ENCODE measurements around the gene ATIC. TPM values are rescaled to one million over a fixed set of nuclear protein-coding genes. Genes with fewer than 3 reads are reported as not detected.
A peak's percentile ranks its signal among the peaks of the same experiment; 100 is the strongest.
"Not testable (repeated sequence)": the region's sequence is repeated elsewhere in the genome, so short reads cannot be mapped to it uniquely, and the experiment has no call there.

Gene ATIC
- total RNA-seq, 2 donors from 2014 or later = 41.1 to 49.6 TPM

DNA sequence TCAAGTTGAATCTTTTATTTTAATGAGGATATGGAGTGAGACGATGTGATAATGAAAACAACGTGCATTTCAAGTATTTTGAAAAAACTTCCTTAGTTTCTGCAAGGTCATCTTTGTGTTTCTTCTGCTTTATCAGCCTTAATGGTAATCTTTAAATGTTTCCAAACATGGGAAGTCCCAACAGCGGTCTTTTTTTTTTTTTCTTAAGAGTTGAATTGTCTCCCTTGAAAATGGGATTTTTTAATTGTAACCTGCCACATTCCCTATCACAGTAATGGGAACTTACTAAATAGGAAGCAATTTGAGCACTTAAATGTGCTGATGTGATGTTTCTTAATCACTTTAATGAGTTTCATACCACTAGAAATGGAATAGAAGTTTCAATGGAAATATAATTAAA is 45.8 kb downstream of the ATIC start:
- ATAC-seq (no peak), DNase-seq (no peak)
- intact Hi-C loops (cut with DNase I) = no loop called here

DNA sequence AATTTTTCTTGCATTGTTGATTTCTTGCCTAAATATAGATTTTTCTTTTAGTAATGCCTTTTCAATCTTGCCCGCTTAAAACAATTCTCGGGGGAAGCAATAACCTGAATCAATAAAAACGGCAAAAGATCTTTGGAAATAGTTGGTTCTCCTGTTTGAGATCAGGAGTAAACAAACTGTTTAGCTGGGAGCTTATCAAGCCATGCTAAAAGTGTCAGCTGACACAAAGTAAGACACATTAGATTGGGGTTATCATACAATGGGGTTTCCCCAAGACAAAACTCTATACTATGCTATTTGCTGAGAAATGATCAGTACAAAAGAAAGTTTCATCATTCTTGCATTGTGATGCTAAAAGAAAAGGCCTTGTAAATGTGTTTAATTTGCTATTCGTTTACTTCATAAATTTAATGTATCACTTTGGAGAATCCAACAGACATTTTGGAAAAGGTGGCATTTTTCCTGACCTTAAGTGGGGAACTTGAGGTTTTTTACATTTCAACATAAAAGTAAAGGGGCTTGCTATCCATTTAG is 46.5 kb downstream of the ATIC start:
- ATAC-seq (no peak), DNase-seq (no peak)
- intact Hi-C loops (cut with DNase I) = no loop called here

DNA sequence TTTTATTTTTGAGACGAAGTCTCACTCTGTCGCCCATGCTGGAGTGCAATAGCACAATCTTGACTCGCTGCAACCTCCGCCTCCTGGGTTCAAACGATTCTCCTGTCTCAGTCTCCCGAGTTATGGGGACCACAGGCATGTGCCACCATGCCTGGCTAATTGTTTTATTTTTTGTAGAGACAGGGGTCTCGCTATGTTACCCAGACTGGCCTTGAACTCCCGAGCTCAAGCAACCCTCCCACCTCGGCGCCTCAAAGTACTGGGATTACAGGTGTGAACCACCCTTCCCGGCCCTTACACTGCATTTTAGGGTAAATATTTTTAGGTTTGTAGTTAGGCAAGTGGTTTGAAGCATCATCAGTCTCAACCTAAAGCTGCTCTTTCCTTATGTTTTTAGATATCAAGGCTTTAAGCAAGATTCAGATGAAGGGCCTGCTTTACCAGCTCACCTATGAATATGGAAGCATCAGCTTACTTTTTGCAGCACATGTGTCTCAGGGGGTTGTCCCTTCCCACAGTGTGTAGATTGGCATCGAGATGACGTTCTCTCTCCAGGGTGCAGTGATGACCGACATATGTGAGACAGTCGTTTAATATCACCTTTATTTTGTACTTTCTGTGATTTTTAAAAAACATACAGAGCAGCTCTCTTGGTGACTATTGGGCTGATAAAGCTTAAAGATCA is 47.2 kb downstream of the ATIC start:
- no peak for ATAC-seq
- intact Hi-C loops (cut with DNase I) = no loop called here
- DNase-seq = no peak

DNA sequence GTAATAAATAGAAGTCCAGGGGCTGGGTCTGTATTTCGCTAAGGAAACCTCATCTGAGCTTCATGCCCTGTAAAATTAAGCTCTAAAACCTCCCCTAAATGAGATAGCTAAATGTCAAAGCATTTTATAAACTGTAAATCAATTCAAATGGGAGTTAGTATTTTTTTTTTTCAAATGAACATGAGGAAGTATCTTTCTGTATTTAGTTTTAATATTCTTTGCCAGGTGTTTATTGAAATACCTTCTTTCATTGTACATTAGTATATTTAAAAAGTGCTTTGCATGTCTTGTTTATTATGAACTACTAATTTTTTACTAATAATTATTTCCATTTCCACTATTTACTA is 47.7 kb downstream of the ATIC start:
- intact Hi-C loops (cut with DNase I) = no loop called here
- no peak for ATAC-seq
- no peak for DNase-seq

DNA sequence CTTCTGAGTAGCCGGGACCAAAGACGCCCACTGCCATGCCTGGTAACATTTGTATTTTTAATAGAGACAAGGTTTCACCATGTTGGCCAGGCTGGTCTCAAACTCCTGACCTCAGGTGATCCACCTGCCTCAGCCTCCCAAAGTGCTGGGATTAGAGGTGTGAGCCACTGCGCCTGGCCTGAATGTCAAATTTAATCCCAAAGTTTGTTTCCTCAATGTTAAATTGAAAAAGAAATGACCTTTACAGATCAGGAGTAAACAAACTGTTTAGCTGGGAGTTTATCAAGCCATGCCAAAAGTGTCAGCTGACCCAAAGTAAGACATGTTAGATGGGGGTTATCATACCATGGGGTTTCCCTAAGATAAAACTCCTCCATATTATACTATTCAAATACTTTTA is 48.2 kb downstream of the ATIC start:
- ATAC-seq; DNase-seq; intact Hi-C loops (cut with DNase I): not testable (repeated sequence)

DNA sequence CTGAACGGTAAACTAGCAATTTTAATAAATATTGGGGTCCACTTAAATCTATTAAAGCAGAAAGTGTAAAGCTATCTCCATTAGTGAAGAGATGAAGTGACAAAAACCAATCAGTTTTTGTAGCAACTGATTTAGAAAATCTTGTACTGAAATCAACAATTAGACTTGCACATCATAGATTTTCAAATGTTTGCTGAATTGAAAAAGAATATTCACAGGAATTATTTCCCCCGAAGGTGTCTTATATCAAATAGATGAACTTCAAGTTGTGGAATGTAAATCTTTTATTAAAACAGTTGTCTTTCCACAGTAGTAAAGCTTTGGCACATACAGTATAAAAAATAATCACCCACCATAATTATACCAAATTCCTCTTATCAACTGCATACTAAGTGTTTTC is 48.7 kb downstream of the ATIC start:
- DNase-seq (no peak), ATAC-seq (no peak)
- intact Hi-C loops (cut with DNase I) = no loop called here

DNA sequence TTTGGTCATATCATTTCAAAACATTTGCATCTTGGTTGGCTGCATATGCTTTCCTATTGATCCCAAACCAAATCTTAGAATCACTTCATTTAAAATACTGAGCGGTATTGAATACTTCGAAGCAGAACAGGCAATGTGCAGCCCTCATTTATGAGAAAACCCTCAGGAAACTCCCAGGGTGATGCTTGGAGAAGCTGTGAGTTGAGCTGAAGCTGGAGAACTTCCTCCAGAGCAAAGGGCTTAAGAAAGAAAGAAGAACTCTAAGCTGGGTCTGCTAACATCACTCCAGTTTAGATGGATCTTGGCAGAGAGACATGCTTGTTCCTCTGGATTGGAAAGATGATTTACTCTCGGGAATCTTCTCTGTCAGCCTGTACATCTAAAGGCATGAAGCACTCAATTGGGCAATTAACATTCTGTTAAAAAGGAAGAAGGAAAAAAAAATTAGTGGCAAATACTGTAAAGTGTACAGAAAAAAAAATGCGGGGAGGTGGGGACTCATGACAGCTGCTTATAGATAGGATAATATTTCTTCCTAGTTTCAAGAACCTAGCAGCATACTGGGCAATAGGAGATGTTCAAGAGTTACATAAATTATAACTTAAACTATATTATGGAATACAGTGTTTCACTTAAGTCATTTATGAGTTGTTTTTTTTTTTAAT is 49.5 kb downstream of the ATIC start:
- ATAC-seq (no peak), DNase-seq (no peak)
- intact Hi-C loops (cut with DNase I) = no loop called here

DNA sequence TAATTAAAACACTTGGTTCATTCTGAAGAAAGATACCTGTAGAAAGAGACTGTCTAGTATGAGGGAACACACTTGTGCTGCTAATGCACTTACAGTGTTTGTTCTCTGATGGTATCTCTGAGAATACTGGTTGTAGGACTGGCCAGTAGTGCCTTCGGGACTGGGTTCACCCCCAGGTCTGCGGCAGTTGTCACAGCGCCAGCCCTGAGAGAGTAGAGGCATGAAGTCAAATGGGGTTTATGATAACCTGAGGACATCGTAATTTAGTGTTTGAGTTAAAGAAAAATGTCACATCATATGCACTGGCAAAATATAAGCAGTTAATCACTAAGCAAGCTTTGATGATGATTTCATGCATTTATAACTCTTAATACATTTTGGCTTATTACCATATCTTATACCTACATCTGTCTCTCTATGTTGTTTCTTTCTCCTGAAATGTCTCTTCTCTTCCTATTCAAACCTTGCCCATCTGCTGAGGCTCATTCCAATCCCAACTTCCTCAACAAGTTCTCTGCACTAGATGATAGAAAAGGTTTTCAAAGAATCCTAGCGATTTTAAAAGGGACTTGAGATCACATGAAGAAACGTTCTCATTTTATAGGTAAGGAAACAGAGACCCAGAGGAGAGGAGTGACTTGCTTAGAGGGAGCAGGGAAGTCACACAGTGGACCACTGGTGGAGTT is 50.2 kb downstream of the ATIC start:
- DNase-seq (no peak), ATAC-seq (no peak)
- intact Hi-C loops (cut with DNase I) = no loop called here

DNA sequence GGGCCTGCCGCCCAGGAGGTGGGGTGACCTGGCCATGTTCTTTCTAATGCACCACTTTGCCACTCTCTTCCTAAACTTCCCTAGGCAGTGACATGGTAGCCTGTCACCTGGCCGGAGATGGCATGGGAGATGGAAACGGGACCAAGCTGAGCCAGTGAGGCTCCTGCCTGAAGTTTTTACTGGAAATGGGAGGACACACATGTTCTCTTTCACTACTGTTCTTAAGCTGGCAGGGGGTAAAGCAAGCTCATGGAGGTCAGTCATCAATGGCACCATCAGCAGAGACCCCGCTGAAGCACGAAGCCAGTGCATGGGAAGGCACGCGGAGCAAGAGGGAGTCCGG is 50.7 kb downstream of the ATIC start:
- ATAC-seq (no peak), DNase-seq (no peak)
- intact Hi-C loops (cut with DNase I) = no loop called here

DNA sequence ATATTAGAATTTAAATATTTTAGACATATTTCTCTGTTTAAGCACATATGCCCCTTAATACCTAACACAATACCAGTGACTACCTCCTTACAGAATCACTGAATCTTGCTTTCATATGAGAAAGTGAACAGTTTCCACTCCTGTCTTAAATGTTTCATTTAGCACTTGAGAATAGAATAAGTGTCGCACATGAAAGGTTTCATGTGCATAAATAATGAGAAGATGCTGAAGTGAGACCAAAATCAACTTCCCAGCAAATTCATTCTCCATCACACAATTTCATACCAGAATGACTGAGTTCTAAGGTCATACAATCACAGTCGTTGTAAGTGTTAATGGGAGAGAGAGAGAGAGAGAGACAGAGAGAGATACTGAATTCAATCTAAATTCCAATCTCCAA is 51.2 kb downstream of the ATIC start:
- no peak for ATAC-seq

DNA sequence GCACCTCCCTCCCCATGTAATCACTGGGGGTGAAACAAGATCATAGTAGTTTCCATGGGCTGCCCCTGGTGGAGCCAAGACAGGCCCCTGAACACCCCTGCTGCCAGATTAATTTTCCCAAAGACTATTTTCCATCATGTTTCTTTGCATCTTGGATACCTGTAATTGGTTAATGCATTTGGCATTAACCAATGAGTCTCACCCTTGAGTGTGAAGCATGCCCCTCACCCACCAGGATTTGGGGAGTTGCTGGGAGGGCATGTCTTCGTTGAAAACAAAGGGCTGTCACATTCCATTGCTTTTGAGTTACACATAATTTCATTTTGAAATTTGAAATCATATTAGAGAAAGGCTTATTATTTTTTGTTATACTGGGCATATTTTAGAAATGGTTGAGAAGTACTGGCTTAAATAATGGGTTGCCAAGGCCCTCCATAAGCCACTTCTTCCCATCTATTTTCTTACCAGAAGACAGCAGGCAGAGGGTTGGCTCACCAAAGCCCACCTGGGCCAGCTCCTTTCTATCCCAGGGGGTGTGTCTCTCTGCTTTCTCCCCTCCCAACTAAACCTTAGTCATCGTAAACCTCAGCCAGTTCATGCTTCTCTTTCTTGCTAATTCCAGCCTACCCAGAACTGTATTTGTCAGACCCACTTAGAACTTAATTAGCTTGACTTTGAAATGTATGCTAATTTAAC is 51.8 kb downstream of the ATIC start:
- DNase-seq = no peak
- intact Hi-C loops (cut with DNase I) = no loop called here
- peak in 1 of 2 donors; percentile 4 for ATAC-seq

More for the DNA sequence above, 51.2 kb downstream of the ATIC start:
- DNase-seq = no peak
- intact Hi-C loops (cut with DNase I) = no loop called here

DNA sequence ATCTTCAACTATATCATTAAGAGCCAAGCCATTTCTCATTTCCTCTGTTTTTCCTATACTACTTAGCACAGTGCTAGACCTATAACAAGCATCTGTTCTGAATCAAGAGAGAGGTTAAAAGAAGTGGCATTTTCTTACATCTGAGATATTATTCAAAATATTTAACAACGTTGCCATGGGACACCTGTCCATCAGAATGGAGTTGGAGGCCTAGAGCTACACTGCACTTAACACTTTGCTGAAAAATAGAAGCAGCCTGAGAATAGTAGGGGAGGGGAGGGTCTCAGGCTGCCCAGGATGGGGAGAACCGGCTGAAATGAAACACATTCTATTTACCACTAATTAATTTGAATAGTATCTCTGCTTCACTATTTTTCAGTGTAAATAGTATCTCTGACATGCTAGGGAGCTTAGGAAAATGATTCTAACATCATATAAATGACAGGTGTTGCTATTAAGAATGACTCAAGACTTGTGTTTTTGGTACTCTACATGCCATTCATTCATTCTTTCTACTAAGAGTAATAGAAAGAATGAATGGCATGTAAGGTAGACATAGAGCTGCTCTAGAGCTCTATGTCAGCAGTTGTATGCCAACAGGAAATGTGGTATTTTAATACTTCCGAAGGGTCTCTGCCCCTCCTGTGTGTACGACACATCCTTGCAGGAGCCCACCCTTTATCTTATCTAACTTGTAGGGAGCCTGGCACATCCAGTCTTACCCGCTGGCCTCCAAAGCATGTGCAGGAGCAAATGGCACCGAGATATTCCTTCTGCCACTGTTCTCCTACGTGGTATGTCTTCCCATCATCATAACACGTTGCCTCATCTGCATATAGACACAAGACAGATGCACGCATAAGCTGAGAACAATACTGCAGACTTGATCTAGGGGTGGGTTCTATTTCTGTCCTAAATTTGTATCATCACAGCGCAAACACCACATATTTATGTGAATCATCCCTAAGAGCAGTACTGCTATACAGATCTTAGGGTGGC is 52.6 kb downstream of the ATIC start:
- no peak for DNase-seq
- intact Hi-C loops (cut with DNase I) = no loop called here

DNA sequence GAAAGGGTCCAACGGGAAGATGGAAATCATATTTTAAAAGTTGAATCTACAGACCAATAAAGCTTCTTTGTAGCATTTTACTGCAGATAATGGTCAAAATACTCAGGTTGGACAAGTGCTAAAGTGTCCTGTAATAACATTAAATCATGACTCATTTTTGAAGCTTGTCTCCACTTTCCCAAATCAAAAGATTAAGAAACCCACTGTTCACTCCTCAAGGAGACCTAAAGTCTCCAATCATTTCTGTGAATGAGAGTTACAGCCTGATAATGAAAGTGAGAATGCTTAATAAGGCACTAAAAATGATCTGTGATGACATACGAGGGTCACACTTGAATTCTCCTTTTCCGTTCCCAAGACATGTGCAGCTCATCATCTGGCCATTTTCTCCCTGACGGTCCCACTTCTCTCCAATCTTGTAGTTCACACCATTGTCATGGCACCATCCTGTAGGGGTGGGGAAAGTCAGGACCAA is 53.4 kb downstream of the ATIC start:
- DNase-seq = no peak
- ATAC-seq = no peak
- intact Hi-C loops (cut with DNase I) = no loop called here

More for the DNA sequence above, 52.6 kb downstream of the ATIC start:
- ATAC-seq = no peak

DNA sequence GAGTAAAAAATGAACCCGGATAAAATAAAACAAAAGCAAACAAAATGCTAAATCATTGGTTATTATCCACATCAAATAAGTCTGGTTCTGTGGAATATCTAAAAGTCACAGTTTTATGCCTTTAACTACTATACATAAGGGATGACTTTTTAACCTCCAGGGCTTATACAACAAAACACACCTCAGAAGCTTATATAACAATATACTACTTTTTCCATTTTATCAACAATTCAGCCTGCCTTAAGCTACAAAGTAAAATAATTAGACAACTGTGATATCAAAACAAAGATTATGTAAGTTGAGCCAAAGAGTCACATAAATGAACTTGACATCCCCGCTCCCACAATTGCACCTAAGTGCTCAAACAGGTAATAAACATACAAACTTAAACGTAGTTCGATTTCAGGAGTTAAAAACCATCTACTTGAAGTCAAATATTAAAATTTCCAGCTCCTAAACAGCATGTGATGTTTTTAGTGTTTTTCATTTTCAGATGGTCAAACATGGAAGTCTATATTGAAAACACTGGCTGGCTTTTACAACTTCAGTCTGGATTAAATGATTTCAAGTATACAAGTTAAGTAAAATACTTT is 54.7 kb downstream of the ATIC start:
- intact Hi-C loops (cut with DNase I) = no loop called here
- DNase-seq = no peak
- no peak for ATAC-seq

DNA sequence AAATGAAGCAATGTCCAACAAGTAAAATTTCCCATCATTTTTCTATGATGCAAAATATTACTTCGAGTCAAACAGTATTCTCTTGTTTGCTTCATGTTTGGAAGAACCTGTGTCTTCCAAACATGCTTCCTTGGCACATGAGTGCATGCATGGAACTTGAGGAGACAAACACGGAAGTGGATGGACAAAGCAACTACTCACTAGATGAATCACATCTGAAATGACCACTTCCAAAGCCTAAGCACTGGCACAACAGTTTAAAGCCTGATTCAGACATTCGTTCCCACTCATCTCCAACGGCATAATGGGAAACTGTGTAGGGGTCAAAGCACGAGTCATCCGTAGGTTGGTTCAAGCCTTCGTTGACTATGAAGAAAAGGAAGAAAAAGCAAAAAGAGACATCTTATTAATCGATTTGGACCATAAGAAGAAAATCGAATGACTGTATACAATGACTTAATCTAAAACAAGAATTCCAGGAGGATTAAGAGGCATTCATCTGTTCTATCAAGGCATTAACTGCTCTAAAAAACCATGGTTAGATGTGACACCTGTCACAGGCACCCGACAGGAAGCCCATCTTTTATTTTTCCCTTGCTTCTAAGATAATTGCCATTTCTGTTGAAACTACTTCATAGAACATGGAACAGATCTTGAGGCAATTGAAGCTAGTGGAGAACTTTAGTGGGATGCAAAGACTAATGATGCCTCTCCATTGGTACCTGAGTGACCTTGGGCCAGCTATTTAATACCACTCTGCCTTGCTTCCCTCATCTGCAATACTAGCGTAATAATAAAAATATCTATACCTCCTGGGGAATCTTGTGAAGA is 56.0 kb downstream of the ATIC start:
- no peak for ATAC-seq
- intact Hi-C loops (cut with DNase I) = no loop called here
- DNase-seq = no peak

DNA sequence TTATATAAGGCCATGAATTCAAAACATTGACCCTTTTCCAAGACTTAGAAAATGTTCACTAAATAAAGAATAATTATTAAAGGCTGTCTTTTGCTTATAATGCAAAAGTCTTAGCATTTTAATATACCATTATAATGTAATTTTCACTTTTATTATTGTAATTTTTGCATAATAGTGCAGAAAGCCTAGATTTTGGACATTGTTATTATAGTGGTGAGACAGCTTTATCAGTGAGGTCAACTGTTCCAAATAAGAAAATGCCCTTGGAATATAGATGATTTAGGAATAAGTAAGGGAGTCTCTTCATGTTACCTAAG is 56.6 kb downstream of the ATIC start:
- ATAC-seq (no peak), DNase-seq (no peak)
- intact Hi-C loops (cut with DNase I) = no loop called here

DNA sequence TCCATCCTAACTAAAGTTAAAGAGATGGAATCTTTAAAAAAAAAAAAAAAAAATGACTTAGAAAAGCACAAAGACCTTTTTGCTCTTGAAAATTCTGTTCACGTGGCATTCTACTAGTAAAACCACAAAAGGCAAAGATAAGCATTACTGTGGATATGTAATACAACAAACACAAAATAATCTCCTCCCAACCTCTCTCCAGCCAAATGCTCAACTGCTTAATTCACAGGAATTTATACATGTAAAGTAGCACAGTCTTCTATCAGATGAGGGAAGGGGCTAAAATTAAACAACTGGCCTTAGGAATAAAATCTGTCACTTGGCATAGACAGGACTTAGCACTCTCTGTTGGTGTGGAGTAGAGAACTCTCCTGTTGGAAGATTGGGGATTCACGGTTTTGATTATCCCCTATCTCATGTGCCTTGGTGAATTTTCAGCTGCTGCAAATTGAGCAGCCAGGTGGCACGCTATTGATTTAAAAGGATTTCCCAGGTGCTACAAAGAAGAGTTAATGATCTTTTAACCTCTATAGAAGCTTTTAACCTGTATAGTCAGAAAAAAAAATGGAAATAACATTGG is 57.4 kb downstream of the ATIC start:
- intact Hi-C loops (cut with DNase I) = no loop called here
- no peak for DNase-seq
- ATAC-seq = no peak
